Mucosa of rectum (tissue), 2 donors: ENCODE data around the gene TUT4.
"Not testable (repeated sequence)": the region's sequence is repeated elsewhere in the genome, so short reads cannot be mapped to it uniquely, and the experiment has no call there.

Experiments used
- H3K27ac ChIP-seq, 2 donors: one replicate each; pipeline ENCODE4 v1.7.0; 2013; ENCODE audit warnings: inconsistent platforms in 2 of 2, low read depth in 2 of 2, low read length in 2 of 2
- H3K27me3 ChIP-seq, 2 donors: one replicate each; pipeline ENCODE4 v1.7.0; 2013; ENCODE audit warnings: low read length in 2 of 2; ENCODE audit not compliant: control insufficient read depth in 2 of 2, insufficient read depth in 2 of 2
- H3K36me3 ChIP-seq, 2 donors: one replicate each; pipeline ENCODE4 v1.7.0; 2013; ENCODE audit warnings: low read length in 2 of 2; ENCODE audit not compliant: control insufficient read depth in 2 of 2, insufficient read depth in 2 of 2
- H3K4me1 ChIP-seq, 2 donors: one replicate each; pipeline ENCODE4 v1.7.0; 2013; ENCODE audit warnings: low read length in 2 of 2, mild to moderate bottlenecking in 1 of 2; ENCODE audit not compliant: control insufficient read depth in 2 of 2, insufficient read depth in 2 of 2
- H3K4me3 ChIP-seq, 2 donors: one replicate each; pipeline ENCODE4 v1.7.0; 2013; ENCODE audit warnings: low read length in 2 of 2
- H3K9ac ChIP-seq, 2 donors: one replicate each; pipeline ENCODE4 v1.7.0; 2013; ENCODE audit warnings: low read length in 2 of 2, low read depth in 1 of 2, mild to moderate bottlenecking in 1 of 2
- H3K9me3 ChIP-seq, 2 donors: one replicate each; pipeline ENCODE4 v1.7.0; 2013; ENCODE audit warnings: low read length in 2 of 2; ENCODE audit not compliant: control insufficient read depth in 2 of 2
- donor health status: healthy.
- donor health status: Normal muscosa, but diverticular disease.

TUT4 gene

DNA sequence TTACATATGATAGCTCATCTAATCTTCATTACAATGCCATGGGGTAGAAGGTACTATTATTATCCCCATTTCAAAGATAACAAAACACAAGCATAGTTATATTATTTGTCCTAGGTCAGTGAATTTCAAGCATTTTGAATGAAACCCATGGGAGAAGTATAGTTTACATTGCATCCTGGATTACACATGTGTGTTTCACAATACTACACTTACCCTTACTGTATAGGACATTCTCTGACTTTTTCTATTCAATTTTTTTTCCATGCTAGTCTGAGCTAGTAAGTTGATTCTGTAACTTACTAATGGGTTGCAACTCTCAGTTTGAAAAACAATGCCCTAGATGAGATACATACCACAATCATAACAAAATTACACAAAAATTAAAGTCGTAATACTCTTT lies 40.6 kb upstream of the TUT4 start:
- Histone ChIP-seq H3K27me3 (no peaks in the 10 kb centered on the region), H3K4me1 (no peaks in the 10 kb centered on the region), H3K27ac (no peak overlapping the region), H3K36me3 (no peaks in the 10 kb centered on the region), H3K9ac (no peak overlapping the region), H3K9me3 (no peaks in the 10 kb centered on the region), H3K4me3 (no peak overlapping the region)

DNA sequence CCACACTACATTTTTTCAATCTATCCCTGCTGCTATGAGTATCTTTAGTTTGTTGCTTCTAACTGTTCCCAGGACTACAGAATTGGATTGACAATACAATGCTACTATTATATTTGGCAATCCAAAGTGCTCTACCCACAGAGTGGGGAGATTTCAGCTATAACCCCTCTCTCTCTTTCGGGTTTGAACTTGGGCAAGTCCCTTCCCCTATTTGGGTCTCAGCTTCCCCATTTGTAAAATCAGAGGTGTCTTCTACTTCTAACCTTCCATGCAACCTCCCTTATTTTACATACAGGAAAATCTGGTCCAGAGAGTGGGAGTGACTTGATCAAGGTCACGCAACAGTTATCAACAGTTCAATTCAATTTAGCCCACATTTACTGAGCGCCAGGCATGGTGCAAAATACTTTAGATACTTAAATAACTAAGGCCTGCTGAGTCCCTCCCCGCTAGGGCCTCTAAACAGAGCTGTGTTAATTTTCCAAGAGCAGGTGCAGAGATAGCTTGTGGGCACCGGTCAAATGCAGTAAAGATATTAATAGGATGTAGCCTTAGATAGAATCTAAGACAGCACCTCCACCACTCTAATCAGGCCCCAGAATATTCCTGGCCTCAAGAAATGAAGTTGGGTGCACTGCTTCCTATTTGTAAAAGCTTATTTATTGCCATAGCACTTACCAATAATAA lies 39.9 kb upstream of the TUT4 start:
- H3K9me3 ChIP-seq: no peaks in the 10 kb centered on the region
- H3K9ac ChIP-seq: no peak overlapping the region
- H3K27ac ChIP-seq: no peak overlapping the region
- no peaks in the 10 kb centered on the region for H3K36me3 ChIP-seq
- H3K4me1 ChIP-seq: no peaks in the 10 kb centered on the region
- no peak overlapping the region for H3K4me3 ChIP-seq
- no peaks in the 10 kb centered on the region for H3K27me3 ChIP-seq

DNA sequence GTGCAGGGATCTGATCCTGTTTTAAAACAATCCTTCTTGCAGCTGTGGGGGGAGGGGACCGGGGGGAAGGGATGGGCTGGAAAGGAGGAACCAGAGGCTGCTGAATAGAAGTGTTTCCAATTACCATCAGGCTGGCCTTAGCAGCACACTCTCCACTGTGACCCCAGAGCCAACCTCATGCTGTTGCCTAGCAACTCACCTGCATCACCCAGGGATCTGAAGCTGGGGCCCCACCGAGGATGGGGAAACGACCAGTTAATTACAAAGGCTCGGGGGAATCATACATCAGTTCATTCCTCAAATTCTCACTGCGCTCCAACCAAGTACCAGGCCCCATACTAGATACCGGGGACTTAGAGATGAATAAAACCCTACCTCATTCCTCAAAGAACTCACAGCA lies 37.4 kb upstream of the TUT4 start:
- peaks cover 0 to under 1% of the 10 kb centered on the region in 2 donors for H3K27me3 ChIP-seq
- H3K27ac ChIP-seq: no peak overlapping the region
- H3K9me3 ChIP-seq: no peaks in the 10 kb centered on the region
- no peaks in the 10 kb centered on the region for H3K36me3 ChIP-seq
- H3K4me3 ChIP-seq: no peak overlapping the region
- no peaks in the 10 kb centered on the region for H3K4me1 ChIP-seq
- no peak overlapping the region for H3K9ac ChIP-seq

DNA sequence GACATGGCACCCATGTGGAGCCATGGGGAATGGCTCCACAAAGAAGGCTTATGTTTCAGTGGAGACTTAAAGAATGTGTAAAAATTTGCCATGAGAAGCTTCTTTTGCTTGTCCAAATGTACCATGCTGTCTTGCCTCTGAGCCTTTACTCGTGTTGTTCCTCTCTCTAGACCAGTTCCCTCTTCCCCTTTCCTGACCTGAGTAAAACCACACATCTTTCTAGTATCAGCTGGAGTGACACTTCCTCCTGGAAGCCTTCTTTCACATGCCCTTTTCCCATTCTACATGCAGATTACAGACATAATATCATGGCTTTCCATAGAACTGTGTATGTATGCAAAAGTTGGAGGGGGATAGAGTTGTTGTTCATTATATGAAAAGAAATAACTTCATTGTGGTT lies 35.6 kb upstream of the TUT4 start:
- H3K9ac ChIP-seq: no peak overlapping the region
- no peaks in the 10 kb centered on the region for H3K9me3 ChIP-seq
- H3K27ac ChIP-seq: no peak overlapping the region
- H3K27me3 ChIP-seq: peaks cover 0 to 2% of the 10 kb centered on the region in 2 donors
- no peaks in the 10 kb centered on the region for H3K4me1 ChIP-seq
- no peak overlapping the region for H3K4me3 ChIP-seq
- no peaks in the 10 kb centered on the region for H3K36me3 ChIP-seq

DNA sequence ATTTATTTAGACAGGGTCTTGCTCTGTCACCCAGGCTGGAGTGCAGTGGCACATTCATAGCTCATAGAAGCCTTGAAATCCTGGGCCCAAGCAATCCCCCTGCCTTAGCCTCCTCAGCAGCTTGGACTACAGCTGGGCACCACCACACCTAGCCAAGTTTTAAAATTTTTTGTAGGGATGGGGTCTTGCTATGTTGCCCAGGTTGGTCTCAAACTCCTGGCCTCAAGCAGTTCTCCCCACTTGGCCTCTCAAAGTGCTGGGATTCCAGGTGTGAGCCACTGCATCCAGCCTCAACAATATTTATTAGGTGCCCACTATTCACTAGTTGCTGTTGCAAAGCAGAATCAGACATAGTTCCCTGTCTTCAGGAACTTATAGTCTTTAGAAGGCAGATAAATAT lies 35.1 kb upstream of the TUT4 start:
- H3K27ac ChIP-seq: no peak overlapping the region
- no peaks in the 10 kb centered on the region for H3K36me3 ChIP-seq
- H3K9ac ChIP-seq: no peak overlapping the region
- H3K4me3 ChIP-seq: no peak overlapping the region
- H3K9me3 ChIP-seq: no peaks in the 10 kb centered on the region
- no peaks in the 10 kb centered on the region for H3K4me1 ChIP-seq
- peaks cover 0 to 2% of the 10 kb centered on the region in 2 donors for H3K27me3 ChIP-seq

DNA sequence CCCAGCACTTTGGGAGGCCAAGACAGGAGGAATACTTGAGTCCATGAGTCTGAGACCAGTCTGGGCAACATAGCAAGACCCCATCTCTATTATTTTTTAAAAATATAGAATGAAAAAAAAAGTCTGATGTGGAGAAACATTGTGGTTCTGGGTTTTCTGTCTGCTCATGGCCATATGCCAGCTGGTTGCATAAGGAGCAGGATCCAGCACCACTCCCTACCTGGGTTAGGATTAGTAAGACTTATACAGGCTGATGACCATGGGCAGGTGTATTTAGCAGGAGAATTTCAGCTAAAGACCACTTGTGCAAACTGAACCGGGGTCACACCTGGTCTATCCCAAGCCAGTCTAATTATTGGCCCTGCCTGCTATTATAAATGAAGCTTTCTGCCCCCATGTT lies 32.6 kb upstream of the TUT4 start:
- no peaks in the 10 kb centered on the region for H3K9me3 ChIP-seq
- no peak overlapping the region for H3K4me3 ChIP-seq
- H3K4me1 ChIP-seq: no peaks in the 10 kb centered on the region
- peaks cover 0 to 2% of the 10 kb centered on the region in 2 donors for H3K27me3 ChIP-seq
- no peaks in the 10 kb centered on the region for H3K36me3 ChIP-seq
- H3K9ac ChIP-seq: no peak overlapping the region
- H3K27ac ChIP-seq: no peak overlapping the region

DNA sequence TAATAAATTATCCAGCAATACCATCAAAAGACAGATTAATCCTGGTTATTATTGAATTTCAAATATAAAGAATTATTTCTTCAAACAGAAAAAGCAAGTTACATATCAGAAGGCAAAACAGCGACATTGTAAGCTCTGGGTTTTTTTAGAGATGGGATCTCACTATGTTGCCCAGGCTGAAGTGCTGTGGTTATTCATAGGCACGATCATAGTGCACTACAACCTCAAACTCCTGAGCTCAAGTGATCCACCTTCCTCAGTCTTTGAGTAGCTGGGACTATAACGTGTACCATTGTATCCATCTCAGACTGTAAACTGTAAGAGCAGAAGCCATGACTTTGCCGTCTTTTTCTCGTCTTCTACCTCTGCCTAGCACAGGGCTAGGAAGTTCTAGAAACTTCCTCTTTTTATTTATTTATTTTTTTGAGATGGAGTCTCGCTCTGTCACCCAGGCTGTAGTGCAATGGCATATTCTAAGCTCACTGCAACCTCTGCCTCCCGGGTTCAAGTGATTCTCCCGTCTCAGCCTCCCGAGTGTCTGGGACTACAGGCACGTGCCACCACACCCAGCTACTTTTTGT lies 29.3 kb upstream of the TUT4 start:
- no peaks in the 10 kb centered on the region for H3K36me3 ChIP-seq
- H3K9me3 ChIP-seq: no peaks in the 10 kb centered on the region
- H3K4me1 ChIP-seq: no peaks in the 10 kb centered on the region
- H3K27me3 ChIP-seq: peaks cover 0 to 2% of the 10 kb centered on the region in 2 donors
- H3K9ac ChIP-seq: no peak overlapping the region
- no peak overlapping the region for H3K4me3 ChIP-seq
- no peak overlapping the region for H3K27ac ChIP-seq

DNA sequence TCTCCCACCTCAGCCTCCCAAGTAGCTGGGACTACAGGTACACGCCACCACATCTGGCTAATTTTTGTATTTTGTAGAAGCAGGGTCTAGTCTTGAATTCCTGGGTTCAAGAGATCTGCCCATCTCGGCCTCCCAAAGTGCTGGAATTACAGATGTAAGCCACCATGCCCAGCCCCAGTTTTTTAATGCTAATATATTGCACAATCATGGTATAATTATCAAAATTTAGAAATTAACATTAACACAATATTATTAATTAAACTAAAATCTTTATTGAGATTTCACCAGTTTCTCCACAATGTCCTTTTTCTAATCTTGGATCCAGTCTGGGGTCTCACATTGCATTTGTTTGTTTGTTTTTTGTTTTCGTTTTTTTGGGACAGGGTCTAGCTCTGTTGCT lies 27.4 kb upstream of the TUT4 start:
- Histone ChIP-seq H3K4me3 (no peak overlapping the region), H3K4me1 (no peaks in the 10 kb centered on the region)

DNA sequence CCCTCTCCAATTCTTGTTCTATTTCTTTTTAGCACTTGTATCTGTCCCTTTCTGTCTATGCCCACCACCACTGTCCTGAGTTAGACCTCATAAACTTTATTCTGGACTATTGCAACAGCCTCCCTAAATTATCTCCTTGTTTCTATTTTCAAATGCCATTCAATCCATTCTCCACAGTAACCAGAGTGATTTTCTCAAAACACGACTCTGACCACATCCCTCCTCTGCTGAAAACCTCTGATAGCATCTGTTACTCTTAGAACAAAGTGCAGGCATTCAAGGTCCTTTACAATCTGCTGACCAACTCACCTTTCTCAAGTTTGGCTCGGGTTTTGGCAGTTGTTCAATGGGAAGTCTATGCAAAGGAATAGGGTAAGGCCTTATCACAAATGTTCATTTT lies 26.5 kb upstream of the TUT4 start:
- H3K9me3 ChIP-seq: no peaks in the 10 kb centered on the region
- no peaks in the 10 kb centered on the region for H3K36me3 ChIP-seq
- no peak overlapping the region for H3K27ac ChIP-seq
- no peak overlapping the region for H3K4me3 ChIP-seq
- H3K27me3 ChIP-seq: no peaks in the 10 kb centered on the region
- no peaks in the 10 kb centered on the region for H3K4me1 ChIP-seq
- H3K9ac ChIP-seq: no peak overlapping the region

More for the DNA sequence above, 27.4 kb upstream of the TUT4 start:
- H3K9ac ChIP-seq: no peak overlapping the region
- peaks cover 0 to 2% of the 10 kb centered on the region in 2 donors for H3K27me3 ChIP-seq
- no peak overlapping the region for H3K27ac ChIP-seq
- H3K9me3 ChIP-seq: no peaks in the 10 kb centered on the region
- no peaks in the 10 kb centered on the region for H3K36me3 ChIP-seq

DNA sequence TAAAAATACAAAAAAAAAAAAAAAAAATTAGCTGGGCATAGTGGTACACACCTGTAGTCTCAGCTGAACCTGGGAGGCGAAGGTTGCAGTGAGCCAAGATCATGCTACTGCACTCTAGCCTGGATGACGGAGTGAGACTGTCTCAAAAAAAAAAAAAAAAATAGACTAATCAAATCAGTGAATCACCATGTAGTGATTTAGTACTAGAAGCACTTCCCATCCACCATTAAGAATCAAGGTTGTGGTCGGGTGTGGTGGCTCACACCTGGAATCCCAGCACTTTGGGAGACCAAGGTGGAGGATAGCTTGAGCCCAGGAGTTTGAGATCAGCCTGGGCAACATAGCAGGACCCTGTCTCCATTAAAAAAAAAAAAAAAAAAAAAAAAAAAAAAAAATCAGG lies 25.2 kb upstream of the TUT4 start:
- not testable (repeated sequence) for H3K4me3 ChIP-seq, H3K9ac ChIP-seq

More for the DNA sequence above, 25.2 kb upstream of the TUT4 start:
- not testable (repeated sequence) for H3K27ac ChIP-seq, H3K9me3 ChIP-seq, H3K27me3 ChIP-seq, H3K36me3 ChIP-seq, H3K4me1 ChIP-seq
